T47D (cell line): ENCODE measurements around the gene PHRF1.

ENCODE experiments used
- DNase-seq, 2 experiments: peaks; one replicate each; pipeline versions ENCODE4 v3.0.0 to v3.0.0-alpha.2; 2011 to 2012; ENCODE audit warnings: low read depth in 1 of 2, low spot score in 1 of 2
- JUND ChIP-seq: IDR thresholded peaks from 2 replicates; pipeline ENCODE4 v1.6.1; 2012; ENCODE audit warnings: low read depth
- in situ Hi-C: cut with HindIII; loops from 2 replicates; pipeline ENCODE4 v1.10.0; 2016; ENCODE audit warnings: low sequenced_read_pairs, low pct_unique_long_range_greater_than_20kb

PHRF1 gene

GRCh38 chr11:574632-575312, 1.5 kb upstream of the PHRF1 start:
- no peak for TF ChIP-seq JUND
- in situ Hi-C loops = no loop called here
- no peak for DNase-seq

GRCh38 chr11:575313-575995, 816 bp upstream of the PHRF1 start:
- peak; percentile 45 to 69 for DNase-seq
- in situ Hi-C loops = no loop called here
- TF ChIP-seq JUND = no peak

- no peak for TF ChIP-seq JUND
- DNase-seq = no peak
Measured at GRCh38 chr11:576811-577610, 741 bp downstream of the PHRF1 start.

GRCh38 chr11:577611-577894, 1.3 kb downstream of the PHRF1 start:
- no peak for TF ChIP-seq JUND
- DNase-seq = no peak
- in situ Hi-C loops = no loop called here

More at GRCh38 chr11:576811-577610, 741 bp downstream of the PHRF1 start:
- in situ Hi-C loops = no loop called here

GRCh38 chr11:578276-579035, 2.2 kb downstream of the PHRF1 start:
- in situ Hi-C loops = no loop called here
- DNase-seq = no peak
- TF ChIP-seq JUND = no peak

GRCh38 chr11:579830-580601, 3.7 kb downstream of the PHRF1 start:
- no peak for DNase-seq
- no peak for TF ChIP-seq JUND
- in situ Hi-C loops = no loop called here

GRCh38 chr11:581342-581741, 5.1 kb downstream of the PHRF1 start:
- in situ Hi-C loops = no loop called here
- DNase-seq = no peak
- TF ChIP-seq JUND = no peak

- TF ChIP-seq JUND = no peak
- in situ Hi-C loops = no loop called here
- no peak for DNase-seq
Measured at GRCh38 chr11:581752-582151, 5.5 kb downstream of the PHRF1 start.

GRCh38 chr11:584287-584686, 8.0 kb downstream of the PHRF1 start:
- no peak for DNase-seq
- in situ Hi-C loops = no loop called here
- TF ChIP-seq JUND = no peak

GRCh38 chr11:586376-587316, 10.4 kb downstream of the PHRF1 start:
- in situ Hi-C loops = no loop called here

GRCh38 chr11:587546-587945, 11.3 kb downstream of the PHRF1 start:
- DNase-seq = no peak
- no peak for TF ChIP-seq JUND
- in situ Hi-C loops = no loop called here

More at GRCh38 chr11:586376-587316, 10.4 kb downstream of the PHRF1 start:
- TF ChIP-seq JUND = no peak
- DNase-seq = no peak
